NCI-H524 (cell line): ENCODE data around the gene CITED4.

Experiments used
- DNase-seq, 2 experiments: peaks; one replicate each; lab custom pipeline; 2025; lab: John Stamatoyannopoulos, UW

CITED4 gene

DNA sequence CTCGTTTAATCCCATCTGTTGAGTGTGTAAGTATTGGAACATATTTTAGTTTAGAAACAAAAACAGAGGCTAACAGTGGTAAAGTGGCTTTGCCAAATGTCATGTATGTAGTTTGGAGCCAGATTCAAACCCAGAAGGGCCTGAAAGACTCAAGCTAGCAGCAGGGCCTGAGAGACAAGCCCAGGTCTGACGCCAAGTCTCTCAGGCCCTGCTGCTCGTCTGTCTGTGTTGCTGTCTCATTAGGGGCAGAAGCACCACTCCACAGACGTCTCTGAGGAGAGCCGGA lies 8.3 kb downstream of the CITED4 start:
- peak; percentile 69 to 80 for DNase-seq

DNA sequence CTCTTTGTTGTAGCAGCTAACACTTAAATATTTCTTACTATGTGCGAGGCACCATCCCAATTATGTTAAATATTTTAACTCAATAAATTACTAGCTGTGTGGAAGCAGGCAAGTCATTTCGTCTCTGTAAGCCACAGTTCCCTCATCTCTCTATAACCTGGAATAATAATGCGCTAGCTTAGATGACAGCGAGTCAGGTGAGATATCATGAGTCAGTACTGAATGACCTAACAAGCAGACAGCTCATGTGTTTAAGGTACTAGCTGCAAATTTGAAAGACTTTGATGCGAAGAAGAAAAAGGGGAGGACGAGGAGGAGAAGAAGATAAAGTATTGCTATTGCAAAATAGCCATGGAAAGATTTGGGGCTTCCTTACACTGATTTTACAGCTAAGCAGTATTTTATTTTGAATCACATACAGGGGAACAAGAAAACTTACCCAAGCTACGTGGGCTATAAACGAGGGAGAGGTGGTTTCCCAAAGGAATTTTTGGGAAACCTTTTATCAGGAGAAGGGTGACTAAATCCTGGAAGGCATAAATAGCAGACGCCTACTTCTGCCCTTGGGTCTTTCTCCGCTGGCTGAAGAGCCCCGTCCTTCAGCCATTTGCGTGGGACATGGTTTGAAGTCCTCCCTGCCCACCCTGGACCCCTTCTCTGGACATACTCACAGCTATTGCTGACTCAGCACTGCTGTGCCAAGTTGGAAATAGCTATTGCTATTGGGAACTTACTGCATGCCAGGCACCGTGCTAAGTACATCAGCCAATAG lies 8.9 kb downstream of the CITED4 start:
- no peak for DNase-seq

DNA sequence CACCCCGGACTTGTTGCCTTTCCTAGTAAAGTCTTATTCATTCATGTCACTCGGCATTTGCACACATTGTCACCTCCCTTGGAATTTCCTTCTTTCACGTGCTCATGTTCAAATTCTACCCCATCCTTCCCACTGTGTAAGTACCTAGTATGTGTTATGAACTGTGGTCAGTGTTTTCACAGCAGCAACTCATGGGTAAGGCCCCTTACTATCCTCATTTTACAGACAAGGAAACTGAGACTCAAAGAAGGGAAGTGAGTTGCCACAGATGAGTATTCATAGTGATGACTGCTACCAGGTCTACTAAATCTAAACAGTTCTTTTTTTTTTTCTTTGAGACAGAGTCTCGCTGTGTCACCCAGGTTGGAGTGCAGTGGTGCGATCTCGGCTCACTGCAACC lies 10.5 kb downstream of the CITED4 start:
- DNase-seq: no peak

DNA sequence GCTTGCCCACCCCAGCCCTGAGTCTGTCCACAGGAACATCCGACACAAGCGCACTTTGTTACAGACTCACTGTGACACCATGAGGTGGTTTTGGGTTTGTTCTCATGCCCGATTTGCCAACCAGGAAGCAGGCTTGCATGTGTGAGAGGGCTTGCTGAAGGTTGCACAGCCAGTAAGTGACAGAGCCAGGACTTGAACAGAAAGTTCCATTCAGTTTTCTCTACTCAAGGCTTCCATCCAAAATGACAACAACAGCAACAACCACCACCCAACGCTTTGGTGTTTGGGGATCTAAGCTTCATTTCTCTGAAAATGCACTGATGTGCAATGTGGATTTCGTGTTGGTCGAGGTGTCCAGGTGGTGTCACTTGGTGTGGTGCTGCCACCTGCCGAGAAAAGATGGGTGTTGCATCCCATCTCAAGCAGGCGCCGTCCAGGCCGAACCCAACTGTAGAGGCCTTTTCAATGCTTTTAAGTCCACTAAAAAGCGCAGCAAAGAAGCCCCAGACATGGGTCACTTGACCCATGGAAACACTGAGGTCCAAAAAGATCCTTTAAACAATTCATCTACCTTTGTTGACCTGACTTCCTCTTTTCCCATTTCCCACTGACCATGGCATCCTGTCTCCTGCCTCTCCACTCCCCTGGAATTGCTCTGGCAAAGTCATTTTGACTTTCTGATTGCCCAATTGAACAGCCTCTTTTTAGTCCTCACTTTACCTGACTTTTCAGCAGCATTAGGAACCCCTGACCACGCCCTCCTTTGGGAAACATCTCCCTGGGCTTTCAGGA lies 12.2 kb downstream of the CITED4 start:
- DNase-seq: peak in 1 of 2 experiments; percentile 67

DNA sequence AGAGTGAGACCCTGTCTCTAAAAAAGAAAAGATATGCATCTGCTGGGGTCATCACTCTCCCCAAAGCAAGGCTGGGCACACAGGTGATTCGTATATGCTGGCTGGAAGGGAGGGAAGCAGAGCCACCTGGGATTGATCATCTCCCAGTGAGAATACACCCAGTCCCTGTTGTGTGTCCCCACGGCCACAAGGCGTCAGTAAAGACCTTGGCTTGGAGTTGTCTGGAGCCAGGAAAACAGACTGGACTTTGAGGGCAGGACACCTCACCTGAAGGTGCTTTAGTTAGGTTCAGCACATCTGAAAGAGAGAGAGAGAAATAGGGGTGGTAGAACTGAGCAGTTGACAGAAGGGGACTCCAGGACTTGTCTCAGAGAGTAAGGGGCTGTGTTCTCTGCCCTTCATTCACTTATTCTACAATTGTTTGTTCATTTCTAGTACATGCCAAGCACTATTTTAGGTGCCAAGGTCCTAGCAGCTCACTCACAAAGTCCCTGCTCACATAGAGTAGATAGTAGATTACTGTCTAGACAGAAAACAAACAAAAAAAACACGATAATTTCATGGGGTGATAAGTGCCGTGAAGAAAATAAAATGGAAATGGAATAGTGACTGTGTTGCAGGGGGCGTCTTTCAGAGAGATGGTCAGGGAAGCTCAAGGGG lies 13.5 kb downstream of the CITED4 start:
- peak; percentile 29 to 64 for DNase-seq

DNA sequence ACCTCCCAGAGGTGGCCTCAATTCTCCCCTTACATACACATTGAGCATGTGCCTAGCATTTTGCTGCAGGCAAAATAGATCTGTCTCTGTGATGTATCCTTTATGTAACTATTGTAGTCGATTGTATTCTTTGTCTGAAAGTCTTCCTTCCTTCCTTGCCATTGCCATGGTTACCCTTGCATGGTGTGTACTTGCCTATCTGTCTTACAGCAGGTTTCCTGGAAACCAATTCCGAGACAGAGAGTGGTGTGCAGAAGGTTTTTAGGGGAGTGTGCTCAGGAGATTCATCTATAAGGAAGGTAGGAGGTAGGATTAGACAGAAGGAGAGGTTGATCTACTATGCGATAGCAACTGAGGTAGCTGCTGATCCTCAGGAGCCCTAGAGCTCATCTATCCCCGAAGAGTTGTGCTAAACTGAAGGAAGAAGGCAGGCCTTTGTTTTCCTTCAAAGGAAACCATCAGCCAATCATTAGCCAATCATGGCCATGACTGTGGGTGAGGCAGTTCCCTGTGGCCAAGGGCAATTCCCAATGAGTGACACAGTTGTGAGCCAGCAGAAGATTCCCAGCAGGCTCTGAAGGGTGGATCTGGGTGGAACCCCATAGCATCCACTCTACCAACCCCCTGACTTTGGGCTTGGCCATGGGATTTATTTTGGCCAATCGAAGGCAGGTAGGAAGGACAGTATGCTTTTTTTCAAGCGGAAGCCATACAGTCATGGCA lies 15.0 kb downstream of the CITED4 start:
- DNase-seq: no peak

DNA sequence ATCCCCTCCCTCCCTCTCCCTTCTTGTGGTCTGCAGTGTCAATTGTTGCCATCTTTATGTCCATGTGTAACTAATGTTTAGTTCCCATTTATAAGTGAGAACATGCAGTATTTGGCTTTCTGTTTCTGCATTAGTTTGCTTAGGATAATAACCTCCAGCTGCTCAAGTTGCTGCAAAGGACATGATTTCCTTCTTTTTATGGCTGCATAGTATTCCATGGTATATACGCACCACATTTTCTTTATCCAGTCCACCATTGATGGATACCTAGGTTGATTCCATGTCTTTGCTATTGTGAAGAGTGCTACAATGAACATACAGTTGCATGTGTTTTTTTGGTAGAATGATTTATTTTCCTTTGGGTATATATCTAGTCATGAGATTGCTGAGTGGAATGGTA lies 16.3 kb downstream of the CITED4 start:
- no peak for DNase-seq

DNA sequence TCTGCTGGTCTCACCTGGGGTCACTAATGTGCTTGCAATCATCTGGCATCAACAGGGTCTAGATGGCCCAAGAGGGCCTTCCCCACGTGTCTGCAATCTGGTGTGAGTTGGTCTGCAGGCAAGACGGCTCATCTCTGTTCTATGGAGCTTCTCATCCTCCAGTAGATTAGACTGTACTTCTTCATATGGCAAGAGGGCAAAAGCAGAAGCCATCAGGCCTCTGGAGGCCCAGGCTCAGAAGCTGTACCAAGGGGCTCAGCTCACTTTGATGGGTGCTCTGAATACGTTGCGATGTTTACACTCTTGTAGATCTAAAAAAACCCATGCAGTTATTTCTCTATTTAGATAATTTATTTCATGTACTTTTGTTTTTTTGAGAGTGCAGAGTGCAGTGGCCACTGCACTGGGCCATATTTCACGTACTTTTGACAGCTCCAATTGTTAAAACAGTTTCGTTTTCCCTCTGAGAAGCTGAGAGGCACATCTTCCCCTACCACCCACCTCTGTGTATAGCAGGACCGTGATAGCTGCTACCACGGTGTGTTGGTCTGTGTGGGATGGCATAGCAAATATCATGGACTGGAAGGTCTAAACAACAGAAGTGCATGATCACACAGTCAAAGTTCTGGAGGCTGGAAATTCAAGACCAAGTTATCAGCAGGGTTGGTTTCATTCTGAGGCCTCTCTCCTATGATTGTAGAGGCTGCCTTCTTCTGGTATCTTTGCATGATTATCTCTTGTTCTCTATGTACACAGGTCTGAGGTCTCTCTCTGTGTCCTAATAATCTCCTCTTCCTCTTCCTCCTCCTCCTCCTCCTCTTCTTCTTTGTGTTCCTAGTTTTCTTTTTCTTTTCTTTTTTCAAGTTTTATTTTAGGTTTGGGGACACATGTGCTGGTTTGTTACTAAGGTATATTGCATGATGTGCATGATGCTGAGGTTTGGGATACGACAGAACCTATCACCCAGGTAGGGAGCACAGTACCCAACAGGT lies 17.0 kb downstream of the CITED4 start:
- DNase-seq: no peak

DNA sequence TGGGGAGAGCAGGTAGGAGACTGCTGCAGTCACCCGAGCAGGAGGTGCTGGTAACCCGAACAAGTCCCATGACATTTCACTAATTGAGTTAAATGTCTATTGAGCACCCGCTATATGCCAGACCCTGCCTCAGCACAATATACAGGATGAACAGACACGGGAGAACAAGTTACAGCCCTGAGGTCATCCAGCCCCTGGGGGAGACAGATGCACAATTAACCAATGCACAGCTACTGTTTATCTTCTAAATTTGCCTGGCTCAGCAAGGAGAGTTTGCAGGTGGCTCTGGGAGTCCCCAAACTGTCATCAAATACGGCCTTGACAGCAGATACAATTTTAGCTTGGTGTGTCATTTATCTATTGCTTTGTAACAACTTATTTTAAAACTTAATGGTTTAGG lies 18.1 kb downstream of the CITED4 start:
- no peak for DNase-seq

DNA sequence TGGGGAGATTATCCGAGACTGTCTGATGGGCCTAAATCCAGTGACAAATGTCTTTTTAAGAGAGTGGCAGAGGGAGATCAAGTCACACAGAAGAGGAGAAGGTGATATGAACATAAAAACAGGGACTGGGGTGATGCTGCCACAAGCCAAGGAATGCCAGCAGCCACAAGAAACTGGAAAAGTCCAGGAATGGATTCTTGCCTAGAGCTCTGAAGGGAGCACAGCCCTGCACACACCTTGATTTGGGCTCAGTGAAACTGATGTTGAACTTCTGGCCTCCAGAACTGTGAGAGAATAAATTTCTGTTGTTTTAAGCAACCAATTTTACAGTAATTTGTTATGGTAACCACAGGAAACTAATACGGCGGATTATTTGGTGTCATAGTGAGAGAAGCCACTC lies 19.5 kb downstream of the CITED4 start:
- DNase-seq: no peak

DNA sequence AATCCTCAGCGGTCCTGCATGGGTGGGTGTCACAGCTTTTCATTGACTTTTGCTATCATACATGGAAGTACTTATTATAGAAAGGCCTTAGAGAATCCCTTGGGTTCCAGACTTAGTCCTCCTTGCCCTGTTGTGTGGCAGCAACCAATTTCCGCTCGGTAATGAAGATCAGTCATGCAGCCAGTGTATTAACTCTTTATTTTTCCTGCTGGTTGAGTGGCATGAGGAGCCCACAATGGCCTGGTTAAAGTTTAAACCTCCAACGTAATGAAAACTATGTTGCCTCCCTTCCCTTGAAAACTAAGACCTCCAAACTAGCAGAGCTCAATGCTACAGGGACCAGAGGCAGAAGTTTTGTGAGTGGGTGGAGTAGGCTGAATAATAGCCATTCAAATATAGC lies 20.0 kb downstream of the CITED4 start:
- no peak for DNase-seq

DNA sequence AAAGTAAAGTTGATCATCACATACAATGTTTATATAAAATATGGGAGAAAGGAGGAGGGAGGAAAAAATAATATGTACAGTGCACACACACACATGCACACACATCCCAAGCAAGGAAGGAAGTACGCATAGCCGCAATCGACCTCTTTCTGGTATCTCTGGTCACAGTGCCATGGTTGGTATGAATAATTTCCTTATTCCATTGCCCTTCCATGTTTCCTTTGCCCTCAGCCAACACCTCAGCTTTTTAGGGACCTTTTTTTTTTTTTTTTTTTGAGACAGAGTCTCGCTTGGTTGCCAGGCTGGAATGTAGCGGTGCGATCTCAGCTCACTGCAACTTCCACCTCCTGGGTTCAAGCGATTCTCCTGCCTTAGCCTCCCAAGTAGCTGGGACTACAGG lies 20.6 kb downstream of the CITED4 start:
- DNase-seq: no peak

DNA sequence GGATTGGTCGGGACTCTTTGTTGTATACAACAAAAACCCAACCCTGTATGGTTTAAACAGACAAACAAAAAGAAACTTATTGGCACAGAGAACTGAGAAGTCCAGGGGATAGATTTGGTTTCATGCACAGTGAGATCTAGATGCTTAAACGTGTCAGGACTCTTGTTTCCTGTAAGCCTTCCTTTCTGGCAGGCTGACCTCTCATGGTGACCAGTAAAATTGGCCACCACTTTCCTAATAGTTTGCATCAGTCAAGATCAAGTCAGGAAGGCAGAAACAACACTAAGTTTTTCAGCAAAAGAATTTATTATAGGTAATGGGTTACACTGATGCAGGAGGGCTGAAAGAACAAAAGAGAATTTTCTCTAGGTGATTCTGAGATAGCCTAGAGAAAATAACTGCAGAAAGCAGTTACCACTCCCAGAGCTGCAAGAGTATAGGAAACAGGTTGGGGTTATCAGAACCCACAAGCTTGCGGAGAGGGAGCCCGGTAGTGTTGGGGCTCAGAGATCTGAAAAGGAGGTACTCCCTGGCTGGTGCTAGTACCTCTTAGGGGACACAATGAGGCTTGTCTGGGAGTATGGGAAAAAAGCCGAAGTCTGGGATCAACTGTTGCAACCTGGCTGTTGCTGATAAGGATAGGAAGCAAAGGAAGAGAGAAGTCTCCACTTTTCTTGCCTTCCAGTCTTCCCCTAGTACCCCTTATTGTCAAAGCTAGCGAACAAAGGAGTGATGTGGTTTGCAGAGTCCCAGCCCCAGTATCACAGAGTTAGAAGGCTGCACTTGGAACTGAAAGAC lies 21.4 kb downstream of the CITED4 start:
- DNase-seq: no peak

DNA sequence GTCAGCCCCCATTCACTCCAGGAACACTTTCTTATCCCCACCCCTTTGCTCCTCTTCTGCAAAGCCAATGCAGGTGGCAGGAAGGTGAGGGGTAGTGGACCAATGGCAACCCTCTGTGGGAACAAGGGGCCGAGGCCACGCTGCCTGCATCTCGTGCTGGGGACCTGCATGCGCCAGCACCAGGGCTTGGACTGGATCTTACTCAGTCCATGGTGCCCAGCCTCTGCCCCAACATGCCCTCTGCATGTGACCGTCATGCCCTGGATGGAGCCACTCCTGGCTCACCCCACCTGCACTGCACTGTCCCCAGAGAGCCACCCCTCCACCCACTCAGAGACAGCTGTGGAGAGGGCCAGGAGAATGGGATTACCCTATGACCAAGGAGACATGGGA lies 22.2 kb downstream of the CITED4 start:
- DNase-seq: no peak

DNA sequence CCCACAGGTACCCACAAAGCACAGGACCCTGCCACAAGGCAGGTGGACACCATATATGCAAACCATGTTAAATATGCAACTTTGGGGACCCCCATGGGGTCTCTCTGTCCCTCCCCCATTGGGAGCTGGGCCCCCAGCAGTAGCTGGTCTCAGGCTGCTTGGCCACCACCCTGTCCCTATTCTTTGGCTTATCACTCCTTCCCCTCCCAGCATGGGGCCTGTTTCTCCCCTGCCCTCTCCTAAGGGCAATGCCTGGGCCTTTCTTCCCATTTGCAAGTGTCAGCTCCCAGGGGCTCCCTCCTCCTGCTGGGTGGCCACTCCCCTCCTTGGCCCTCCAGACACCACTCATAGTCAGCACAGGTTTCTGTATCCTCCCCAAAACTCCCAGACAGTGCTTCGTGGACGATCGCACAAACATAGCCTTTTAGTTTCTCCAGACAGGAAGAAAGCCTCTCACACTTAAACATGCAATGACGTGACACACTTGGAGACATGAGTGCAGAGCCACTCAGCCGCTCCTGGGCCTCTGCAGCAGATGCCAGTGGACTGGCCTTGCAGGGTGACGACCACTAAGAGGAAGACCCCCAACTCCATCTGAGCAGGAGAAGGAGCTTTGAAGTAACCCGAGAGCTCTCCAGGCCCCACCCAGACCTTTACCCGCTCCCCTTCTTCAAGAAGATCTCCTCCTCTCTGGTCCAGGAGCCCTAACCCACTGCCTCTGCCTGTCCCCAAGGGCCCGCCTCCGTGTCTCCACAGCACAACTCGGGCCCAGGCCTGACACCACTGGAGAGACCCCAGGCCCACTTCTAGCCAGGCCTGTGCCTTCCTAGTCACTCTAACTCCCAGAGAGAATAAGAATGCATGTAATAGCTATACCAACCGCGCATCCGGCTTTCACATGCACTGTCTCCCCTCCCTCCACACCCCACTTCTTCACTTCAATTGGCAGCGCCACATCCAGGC lies 22.9 kb downstream of the CITED4 start:
- DNase-seq: no peak

DNA sequence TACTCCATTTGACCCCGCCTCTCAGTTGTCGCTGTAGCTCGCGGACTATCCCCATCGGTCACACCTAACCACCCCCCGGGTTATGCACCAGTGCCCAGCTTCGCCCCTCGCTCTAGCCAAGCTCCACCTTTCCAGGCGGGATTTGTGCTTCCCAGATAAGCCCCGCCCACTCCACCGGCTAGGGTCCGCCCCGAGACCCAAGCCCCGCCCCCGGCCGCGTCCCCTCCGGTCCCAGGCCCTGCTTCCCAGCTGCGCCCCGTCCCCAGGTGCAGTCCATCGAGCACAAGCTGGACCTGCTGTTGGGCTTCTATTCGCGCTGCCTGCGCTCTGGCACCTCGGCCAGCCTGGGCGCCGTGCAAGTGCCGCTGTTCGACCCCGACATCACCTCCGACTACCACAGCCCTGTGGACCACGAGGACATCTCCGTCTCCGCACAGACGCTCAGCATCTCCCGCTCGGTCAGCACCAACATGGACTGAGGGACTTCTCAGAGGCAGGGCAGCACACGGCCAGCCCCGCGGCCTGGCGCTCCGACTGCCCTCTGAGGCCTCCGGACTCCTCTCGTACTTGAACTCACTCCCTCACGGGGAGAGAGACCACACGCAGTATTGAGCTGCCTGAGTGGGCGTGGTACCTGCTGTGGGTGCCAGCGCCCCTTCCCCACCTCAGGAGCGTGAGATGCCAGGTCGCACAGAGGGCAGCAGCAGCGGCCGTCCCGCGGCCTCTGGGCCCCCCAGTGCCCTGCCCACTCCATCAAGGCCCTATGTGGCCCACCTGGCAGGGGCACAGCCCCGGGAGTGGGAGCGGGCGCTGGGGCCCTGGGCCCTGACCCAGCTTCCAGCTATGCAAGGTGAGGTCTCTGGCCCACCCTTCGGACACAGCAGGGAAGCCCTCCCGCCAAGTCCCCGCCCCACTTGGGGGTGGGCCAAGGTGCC lies 23.9 kb downstream of the CITED4 start:
- DNase-seq: no peak

DNA sequence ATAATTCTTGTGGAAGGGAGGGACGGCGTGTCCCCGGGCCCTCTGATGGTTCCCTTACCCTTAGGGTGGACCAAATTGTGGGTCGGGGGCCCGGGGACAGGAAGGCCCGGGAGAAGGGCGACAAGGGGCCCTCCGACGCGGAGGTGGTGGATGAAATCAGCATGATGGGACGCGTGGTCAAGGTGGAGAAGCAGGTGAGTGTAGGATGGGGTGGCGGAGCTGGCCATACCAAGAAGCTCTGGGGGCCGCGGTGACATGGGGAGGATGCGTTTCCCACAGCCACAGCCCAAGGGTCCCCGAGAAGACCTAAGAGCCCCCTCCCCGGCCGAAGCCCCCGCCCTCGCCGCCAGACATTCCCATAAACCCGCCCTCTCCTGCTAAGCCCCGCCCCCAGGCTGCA lies 24.6 kb downstream of the CITED4 start:
- no peak for DNase-seq

DNA sequence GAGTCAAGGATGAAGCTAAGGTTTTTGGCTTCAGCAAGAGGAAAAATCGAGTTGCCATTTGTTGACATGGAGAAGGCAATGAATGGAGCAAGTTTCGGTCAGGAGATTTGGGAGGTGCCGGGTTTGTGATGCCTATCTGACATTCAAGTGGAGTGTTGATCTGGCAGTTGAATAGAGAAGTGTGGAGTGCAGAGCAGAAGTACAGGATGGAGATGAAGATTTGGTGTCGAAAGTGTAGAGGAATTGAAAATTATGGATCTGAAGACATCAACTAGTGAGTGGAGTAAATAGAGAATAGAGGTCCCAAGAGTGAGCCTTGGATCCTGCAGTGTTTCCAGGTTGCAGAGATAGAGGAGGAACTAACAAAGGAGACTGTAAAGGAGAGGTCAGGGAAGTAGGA lies 25.9 kb downstream of the CITED4 start:
- no peak for DNase-seq
